Tibial artery (tissue), 4 donors: Measurements from ENCODE around the gene UBE3B.

Experiments used
- DNase-seq, 2 donors: peaks; one replicate each; pipeline ENCODE4 v3.0.0-alpha.2; 2019
- H3K27ac ChIP-seq, 2 donors: fragments of 200-600 bp; sonication (generic) in 1 of 2; 1 replicate in 1 of 2; 2 replicates in 1 of 2; pipeline ENCODE4 v1.5.1; 2018 to 2019; ENCODE audit warnings: mild to moderate bottlenecking in 1 of 2
- H3K27me3 ChIP-seq, 2 donors: fragments of 200-600 bp; sonication (generic) in 1 of 2; one replicate each; pipeline versions ENCODE4 v1.5.1 to v1.6.0; 2016 to 2019
- H3K36me3 ChIP-seq, 3 donors: fragments of 200-600 bp; sonication (generic) in 2 of 3; one replicate each; pipeline ENCODE4 v1.5.1; 2016 to 2019; ENCODE audit warnings: mild to moderate bottlenecking in 2 of 3
- H3K4me1 ChIP-seq, 4 donors: fragments of 200-600 bp; sonication (generic) in 2 of 4; 1 replicate in 3 of 4; 2 replicates in 1 of 4; pipeline ENCODE4 v1.5.1; 2016 to 2019
- H3K4me3 ChIP-seq, 2 donors: fragments of 200-600 bp; sonication (generic) in 1 of 2; 1 replicate in 1 of 2; 2 replicates in 1 of 2; pipeline ENCODE4 v1.5.1; 2018 to 2019; ENCODE audit warnings: mild to moderate bottlenecking in 2 of 2
- H3K9me3 ChIP-seq, 3 donors: fragments of 200-600 bp; sonication (generic) in 1 of 3; one replicate each; pipeline ENCODE4 v1.5.1; 2016 to 2019
- CTCF ChIP-seq, 2 experiments: fragments of 200-600 bp in 1 of 2; fragments of 450-650 bp in 1 of 2; IDR thresholded peaks; one replicate each; pipeline ENCODE4 v1.5.1; 2017 to 2019; ENCODE audit warnings: antibody characterized with exemption in 2 of 2, mild to moderate bottlenecking in 1 of 2, moderate library complexity in 1 of 2
- intact Hi-C: fragments of 100-400 bp; cut with DNase I; formaldehyde crosslinking; loops from one replicate; pipeline ENCODE4 v1.15.0; 2023; ENCODE audit warnings: low total_unique reads

UBE3B gene

GRCh38 chr12:109462868-109463692 is 14.4 kb upstream of the UBE3B start:
- peak overlapping the region; percentile 28 to 41 for H3K4me3 ChIP-seq
- H3K27me3 ChIP-seq, result no peaks in the 10 kb centered on the region
- peaks cover 5 to 100% (median 97%) of the 10 kb centered on the region in 4 donors for H3K4me1 ChIP-seq
- peak in 1 of 2 experiments; percentile 7 for TF ChIP-seq CTCF (IDR thresholded peaks at IDR 0.05)
- H3K27ac ChIP-seq, result peak overlapping the region; percentile 84 to 95
- peaks cover 5 to 32% (median 19%) of the 10 kb centered on the region in 3 donors for H3K36me3 ChIP-seq
- intact Hi-C loops, result no loop called here
- no peaks in the 10 kb centered on the region for H3K9me3 ChIP-seq
- peak; percentile 87 to 93 for DNase-seq

DNA sequence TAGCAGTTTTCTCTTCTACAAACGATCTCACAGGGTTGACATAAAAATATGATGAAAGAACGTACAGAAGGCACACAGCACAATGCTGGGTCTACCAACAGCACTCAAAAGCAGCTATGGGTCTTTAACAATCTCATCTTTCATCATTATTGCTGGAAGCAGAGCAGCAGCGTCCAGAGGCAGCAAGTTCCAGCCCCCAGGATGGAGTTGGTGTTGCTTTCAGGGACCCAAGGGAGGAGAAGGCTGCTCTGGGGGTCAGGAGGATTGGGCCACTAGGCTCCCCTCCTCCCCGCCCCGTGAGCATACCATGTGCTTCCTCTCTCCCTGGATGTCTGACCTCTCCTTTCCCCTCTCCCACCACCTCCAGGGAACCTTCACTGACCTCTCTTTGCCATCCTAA is 13.7 kb upstream of the UBE3B start:
- no peaks in the 10 kb centered on the region for H3K27me3 ChIP-seq
- DNase-seq, result no peak
- H3K4me1 ChIP-seq, result peaks cover 5 to 100% (median 94%) of the 10 kb centered on the region in 4 donors
- no peak for TF ChIP-seq CTCF (IDR thresholded peaks at IDR 0.05)
- H3K36me3 ChIP-seq, result peaks cover 9 to 39% (median 25%) of the 10 kb centered on the region in 3 donors
- H3K9me3 ChIP-seq, result no peaks in the 10 kb centered on the region
- peak overlapping the region; percentile 28 to 41 for H3K4me3 ChIP-seq
- peak overlapping the region; percentile 84 to 95 for H3K27ac ChIP-seq
- intact Hi-C loops, result no loop called here

DNA sequence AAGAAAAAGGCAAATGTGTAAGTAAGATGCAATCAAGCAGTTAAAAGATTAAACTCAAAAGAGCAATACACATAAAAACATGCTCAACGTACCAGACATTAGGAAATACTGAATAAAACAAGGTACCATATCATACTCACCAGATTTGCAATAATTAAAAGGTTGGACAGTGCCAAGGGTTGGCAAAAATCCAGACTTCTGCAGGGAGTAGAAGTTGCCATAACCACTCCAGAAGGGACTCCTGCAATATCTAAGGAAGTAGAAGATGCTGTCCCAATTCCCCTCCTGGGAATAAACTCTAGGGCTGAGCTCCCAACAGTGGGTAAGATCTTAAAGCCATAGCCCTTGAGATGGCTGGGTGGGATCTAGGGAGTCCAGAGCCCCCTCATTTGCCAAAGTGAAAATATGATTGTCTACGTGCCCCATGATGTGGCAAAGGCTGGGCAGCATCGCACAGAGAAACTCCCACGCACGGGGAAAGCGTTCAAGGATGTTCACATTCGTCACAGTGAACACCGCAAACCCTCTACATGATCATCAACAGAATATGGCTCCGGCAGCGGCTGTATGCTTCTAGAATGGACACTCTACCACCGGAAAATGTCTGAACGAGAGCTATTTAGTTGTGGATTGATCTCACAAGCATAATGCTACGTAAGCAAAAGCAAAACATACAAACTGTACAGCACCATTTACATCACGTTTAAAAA is 12.6 kb upstream of the UBE3B start:
- no peak for DNase-seq
- no peaks in the 10 kb centered on the region for H3K27me3 ChIP-seq
- H3K4me1 ChIP-seq, result peaks cover 5 to 100% (median 93%) of the 10 kb centered on the region in 4 donors
- H3K9me3 ChIP-seq, result no peaks in the 10 kb centered on the region
- intact Hi-C loops, result no loop called here
- peaks cover 18 to 43% (median 33%) of the 10 kb centered on the region in 3 donors for H3K36me3 ChIP-seq
- H3K27ac ChIP-seq, result peak overlapping the region; percentile 84 to 95
- TF ChIP-seq CTCF (IDR thresholded peaks at IDR 0.05), result no peak
- H3K4me3 ChIP-seq, result no peak overlapping the region

DNA sequence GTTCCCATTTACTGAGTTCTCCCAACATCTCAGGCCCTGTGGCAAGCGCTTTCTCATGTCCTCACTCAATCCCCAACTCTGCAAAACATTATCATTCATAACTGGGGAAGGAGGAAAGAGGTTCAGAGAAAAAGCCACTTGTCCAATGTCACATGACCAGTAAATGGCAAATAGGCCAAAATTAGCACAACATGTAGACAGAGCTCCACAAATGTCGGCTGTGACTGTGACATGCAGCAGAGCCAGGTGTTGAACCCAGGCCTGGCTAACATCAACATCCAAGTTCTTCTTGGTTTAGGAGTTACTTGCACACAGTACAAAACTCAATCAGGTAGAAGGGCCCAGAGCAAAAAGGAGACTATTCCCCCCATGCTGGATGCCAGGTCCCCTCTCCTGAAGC is 11.1 kb upstream of the UBE3B start:
- no peaks in the 10 kb centered on the region for H3K9me3 ChIP-seq
- DNase-seq, result no peak
- peak overlapping the region; percentile 84 to 95 for H3K27ac ChIP-seq
- H3K36me3 ChIP-seq, result peaks cover 18 to 49% (median 33%) of the 10 kb centered on the region in 3 donors
- intact Hi-C loops, result no loop called here
- no peak for TF ChIP-seq CTCF (IDR thresholded peaks at IDR 0.05)
- no peaks in the 10 kb centered on the region for H3K27me3 ChIP-seq
- peaks cover 2 to 100% (median 90%) of the 10 kb centered on the region in 4 donors for H3K4me1 ChIP-seq
- H3K4me3 ChIP-seq, result no peak overlapping the region

- Histone ChIP-seq H3K27ac (peak overlapping the region; percentile 84 to 95), H3K27me3 (no peaks in the 10 kb centered on the region), H3K4me1 (peaks cover 0 to 100% (median 90%) of the 10 kb centered on the region in 4 donors), H3K9me3 (no peaks in the 10 kb centered on the region), H3K4me3 (no peak overlapping the region), H3K36me3 (peaks cover 18 to 49% (median 33%) of the 10 kb centered on the region in 3 donors)
- intact Hi-C loops, result no loop called here
- no peak for TF ChIP-seq CTCF (IDR thresholded peaks at IDR 0.05)
- DNase-seq, result no peak
Observed at GRCh38 chr12:109466821-109467220, 10.6 kb upstream of the UBE3B start.
